PFSK-1 (cell line): Measurements from ENCODE around the gene CYREN.

ENCODE experiments used
- POLR2AphosphoS5 ChIP-seq: IDR thresholded peaks from 2 replicates; pipeline ENCODE4 v1.6.1; 2012; ENCODE audit warnings: low read depth, mild to moderate bottlenecking, control low read depth, low read length, moderate library complexity
- REST ChIP-seq, 2 experiments: IDR thresholded peaks; 2 replicates each; pipeline versions ENCODE4 v1.6.1 to v1.8.0; 2011 to 2012; ENCODE audit warnings: low read depth in 2 of 2, low read length in 2 of 2, control low read depth in 1 of 2, inconsistent platforms in 1 of 2, mild to moderate bottlenecking in 1 of 2, moderate library complexity in 1 of 2; ENCODE audit not compliant: insufficient read depth in 1 of 2
- TAF1 ChIP-seq: IDR thresholded peaks from 2 replicates; pipeline ENCODE4 v1.6.1; 2012; ENCODE audit warnings: low read length, control low read depth, borderline replicate concordance; ENCODE audit not compliant: insufficient read depth

- TF ChIP-seq POLR2AphosphoS5 (no peak), REST (IDR thresholded peaks at IDR 0.05; ENCODE audit: insufficient read depth in 1 of 2, low read depth in 2 of 2, low read length in 2 of 2) (no peak), TAF1 (no peak)
Measured at GRCh38 chr7:135200821-135201331, 30.4 kb upstream of the CYREN start.
